Measurements from ENCODE around the gene TPM4.

Gene TPM4

DNA sequence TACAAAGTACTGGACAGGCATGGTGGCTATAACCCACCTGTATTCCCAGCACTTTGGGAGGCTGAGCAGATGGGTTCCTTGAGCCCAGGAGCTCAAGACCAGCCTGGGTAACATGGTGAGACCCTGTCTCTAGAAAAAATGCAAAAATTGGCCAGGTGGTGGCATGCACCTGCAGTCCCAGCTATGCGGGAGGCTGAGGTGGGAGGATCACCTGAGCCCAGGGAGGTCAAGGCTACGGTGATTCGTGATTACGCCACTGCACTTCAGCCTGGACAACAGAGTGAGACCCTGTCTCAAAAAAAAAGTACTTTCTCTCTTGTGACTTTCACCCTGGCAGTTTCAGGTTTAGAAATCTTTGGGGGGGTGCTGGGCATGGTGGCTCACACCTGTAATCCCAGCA lies 24.2 kb downstream of the TPM4 start:
- no peak for DNase-seq (ENCODE audit: low spot score)
- no peak for TF ChIP-seq CTCF (IDR thresholded peaks at IDR 0.05; ENCODE audit: extremely low read depth, missing control alignments)

- no peak for TF ChIP-seq CTCF (IDR thresholded peaks at IDR 0.05; ENCODE audit: extremely low read depth, missing control alignments)
- no peak for DNase-seq (ENCODE audit: low spot score)
Observed at GRCh38 chr19:16104722-16105121, 28.4 kb downstream of the TPM4 start.

DNA sequence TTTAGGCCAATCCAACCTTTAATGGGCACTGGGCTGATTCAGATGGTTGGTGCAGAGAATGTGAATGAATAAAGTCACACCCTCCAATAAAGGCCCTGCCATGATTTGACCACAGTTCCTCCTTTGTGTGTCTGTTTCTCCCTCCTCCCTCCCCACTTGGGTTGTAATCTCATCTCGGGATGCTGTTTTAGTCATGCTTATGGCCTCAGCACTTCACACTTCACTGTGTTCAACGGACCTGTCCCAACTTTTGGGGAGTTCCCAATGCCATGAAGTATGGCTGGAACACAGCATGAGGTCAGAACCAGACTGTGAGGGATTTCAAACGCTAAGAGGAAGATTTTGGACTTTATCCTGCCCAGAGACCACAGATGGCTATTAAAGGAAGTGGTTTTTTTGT lies 29.8 kb downstream of the TPM4 start:
- no peak for DNase-seq (ENCODE audit: low spot score)
- no peak for TF ChIP-seq CTCF (IDR thresholded peaks at IDR 0.05; ENCODE audit: extremely low read depth, missing control alignments)

DNA sequence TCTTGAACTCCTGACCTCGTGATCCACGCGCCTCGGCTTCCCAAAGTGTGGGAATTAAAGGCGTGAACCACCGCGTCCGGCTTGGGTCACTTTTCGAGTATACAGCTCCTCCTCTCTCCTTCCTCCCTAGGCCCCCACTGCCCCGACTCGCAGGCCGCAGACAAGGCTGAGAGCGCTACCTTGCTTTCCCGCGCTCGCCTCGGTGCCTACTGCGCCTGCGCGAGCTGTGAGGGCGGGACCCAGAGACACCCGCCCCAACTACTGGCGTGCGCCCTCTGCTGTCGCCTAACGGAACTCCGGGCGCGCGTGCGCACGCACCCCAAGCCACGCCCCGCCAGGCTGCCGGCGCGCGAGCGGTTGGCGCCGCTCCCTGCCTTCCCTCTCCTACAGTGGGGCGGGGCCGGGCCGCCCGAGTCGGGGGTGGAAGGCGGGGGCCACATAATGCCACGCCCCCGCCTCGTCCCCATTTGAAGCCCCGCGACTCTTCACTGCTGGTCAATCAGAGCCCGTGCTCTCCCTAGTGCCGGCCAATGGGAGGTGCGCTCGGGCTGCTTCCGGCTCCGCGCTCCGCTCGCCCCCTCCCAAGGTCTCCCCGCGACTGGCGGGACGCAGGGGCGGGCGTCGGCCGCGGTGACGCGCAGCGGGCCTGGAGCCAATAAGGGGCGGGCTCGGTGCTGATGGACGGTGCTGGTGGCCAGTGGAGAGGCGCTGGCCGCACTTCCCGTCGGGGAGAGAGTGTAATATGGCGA lies 35.0 kb downstream of the TPM4 start, which contains the start of gene RAB8A:
TSS of gene RAB8A (plus strand) at position 730 of the 749 bp plus-strand sequence. CDS start at position 743, 13 bp downstream.
- peak; percentile 78 for TF ChIP-seq CTCF (IDR thresholded peaks at IDR 0.05; ENCODE audit: extremely low read depth, missing control alignments)

DNA sequence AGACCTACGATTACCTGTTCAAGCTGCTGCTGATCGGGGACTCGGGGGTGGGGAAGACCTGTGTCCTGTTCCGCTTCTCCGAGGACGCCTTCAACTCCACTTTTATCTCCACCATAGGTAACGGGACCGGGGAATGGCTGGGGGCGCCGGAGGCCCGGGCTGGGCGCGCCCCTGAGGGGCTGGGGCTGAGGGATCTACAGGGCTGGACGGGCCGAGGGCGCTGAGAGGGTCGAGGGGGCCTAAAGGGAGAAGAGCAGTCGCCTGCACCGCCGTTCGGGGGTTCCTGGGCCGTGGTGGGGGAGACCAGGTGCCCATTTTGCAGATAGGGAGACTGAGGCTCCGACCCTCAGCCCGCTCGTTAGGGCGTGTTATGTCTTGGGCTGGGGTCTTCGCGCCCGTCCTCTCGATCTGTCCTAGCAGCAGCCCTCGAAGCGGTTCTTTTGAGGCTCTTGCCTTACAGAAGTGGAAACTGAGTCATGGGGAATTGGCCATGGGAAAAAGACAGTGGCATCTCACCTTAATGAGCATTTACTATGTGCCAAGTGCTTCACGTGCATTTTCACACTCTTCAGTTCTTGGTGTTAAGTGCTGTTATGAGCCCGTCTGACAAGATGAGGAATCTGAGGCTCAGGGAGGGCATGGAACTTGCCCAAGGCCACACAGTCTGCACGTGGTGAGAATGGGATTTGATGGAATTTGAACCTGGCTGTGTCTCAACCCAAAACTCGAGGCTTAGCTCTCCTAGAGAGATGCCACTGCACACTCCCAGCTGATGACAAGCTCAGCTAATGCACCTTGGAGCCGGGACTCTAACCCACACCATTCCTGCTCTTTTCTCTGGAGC lies 35.8 kb downstream of the TPM4 start:
- TF ChIP-seq CTCF (IDR thresholded peaks at IDR 0.05; ENCODE audit: extremely low read depth, missing control alignments): no peak
- DNase-seq (ENCODE audit: low spot score): no peak

More for the DNA sequence above, 35.0 kb downstream of the TPM4 start, which contains the start of gene RAB8A:
- DNase-seq (ENCODE audit: low spot score): peak; percentile 98

DNA sequence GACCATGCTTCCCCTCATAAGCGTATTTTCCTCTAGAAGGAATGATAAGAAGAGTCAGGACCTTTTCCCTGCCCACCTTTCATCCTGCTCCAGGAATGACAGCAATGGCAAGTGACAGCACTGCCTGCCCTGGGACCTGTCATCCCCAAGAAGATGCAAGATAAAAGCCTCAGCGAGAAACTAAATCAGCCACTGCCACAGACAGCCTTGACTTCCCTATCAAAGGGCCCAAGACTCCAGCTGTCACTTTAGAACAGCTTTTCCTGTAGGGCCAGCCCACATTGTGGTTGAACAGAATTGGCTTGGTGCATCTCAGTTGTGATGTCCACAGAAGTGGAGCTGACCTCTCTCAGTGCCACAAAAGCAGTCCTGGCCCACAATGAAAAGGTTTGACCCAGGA lies 36.5 kb downstream of the TPM4 start:
- TF ChIP-seq CTCF (IDR thresholded peaks at IDR 0.05; ENCODE audit: extremely low read depth, missing control alignments): no peak
- DNase-seq (ENCODE audit: low spot score): peak; percentile 1

DNA sequence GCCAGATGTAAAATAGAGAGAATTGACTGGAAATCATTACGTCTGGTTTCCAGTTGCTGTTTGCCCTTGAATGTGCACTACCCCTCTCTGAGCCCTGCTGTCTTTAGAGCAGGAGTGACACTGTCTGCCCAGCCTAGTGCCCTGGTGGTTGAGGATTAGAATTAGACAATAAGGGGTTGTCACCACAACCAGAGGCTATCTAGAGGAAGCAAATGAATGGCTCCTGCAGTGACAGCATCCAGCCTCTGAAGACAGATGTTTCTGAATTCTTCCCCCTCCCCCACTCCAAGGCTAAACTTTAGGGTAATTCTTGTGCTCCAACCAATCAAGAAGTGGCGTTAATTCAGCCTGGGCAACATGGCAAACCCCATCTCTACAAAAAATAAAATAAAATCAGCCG lies 37.4 kb downstream of the TPM4 start:
- no peak for TF ChIP-seq CTCF (IDR thresholded peaks at IDR 0.05; ENCODE audit: extremely low read depth, missing control alignments)
- no peak for DNase-seq (ENCODE audit: low spot score)
